Mucosa of rectum (tissue), 2 donors: ENCODE results near the gene ZBTB21.
"Not testable (repeated sequence)": the region's sequence is repeated elsewhere in the genome, so short reads cannot be mapped to it uniquely, and the experiment has no call there.

Experiments
- H3K27ac ChIP-seq, 2 donors: one replicate each; pipeline ENCODE4 v1.7.0; 2013; ENCODE audit warnings: inconsistent platforms in 2 of 2, low read depth in 2 of 2, low read length in 2 of 2
- H3K27me3 ChIP-seq, 2 donors: one replicate each; pipeline ENCODE4 v1.7.0; 2013; ENCODE audit warnings: low read length in 2 of 2; ENCODE audit not compliant: control insufficient read depth in 2 of 2, insufficient read depth in 2 of 2
- H3K36me3 ChIP-seq, 2 donors: one replicate each; pipeline ENCODE4 v1.7.0; 2013; ENCODE audit warnings: low read length in 2 of 2; ENCODE audit not compliant: control insufficient read depth in 2 of 2, insufficient read depth in 2 of 2
- H3K4me1 ChIP-seq, 2 donors: one replicate each; pipeline ENCODE4 v1.7.0; 2013; ENCODE audit warnings: low read length in 2 of 2, mild to moderate bottlenecking in 1 of 2; ENCODE audit not compliant: control insufficient read depth in 2 of 2, insufficient read depth in 2 of 2
- H3K4me3 ChIP-seq, 2 donors: one replicate each; pipeline ENCODE4 v1.7.0; 2013; ENCODE audit warnings: low read length in 2 of 2
- H3K9ac ChIP-seq, 2 donors: one replicate each; pipeline ENCODE4 v1.7.0; 2013; ENCODE audit warnings: low read length in 2 of 2, low read depth in 1 of 2, mild to moderate bottlenecking in 1 of 2
- H3K9me3 ChIP-seq, 2 donors: one replicate each; pipeline ENCODE4 v1.7.0; 2013; ENCODE audit warnings: low read length in 2 of 2; ENCODE audit not compliant: control insufficient read depth in 2 of 2
- donor health status: healthy.
- donor health status: Normal muscosa, but diverticular disease.

ZBTB21 gene

GRCh38 chr21:41955516-41955915 is 54.6 kb downstream of the ZBTB21 start:
- H3K9ac ChIP-seq: no peak overlapping the region
- no peak overlapping the region for H3K4me3 ChIP-seq

GRCh38 chr21:41954654-41955499 is 55.3 kb downstream of the ZBTB21 start:
- Histone ChIP-seq H3K9ac (no peak overlapping the region), H3K27ac (peak overlapping the region in 1 of 2 donors; percentile 1), H3K4me3 (peak overlapping the region in 1 of 2 donors; percentile 27), H3K4me1 (peaks cover 11 to 12% of the 10 kb centered on the region in 2 donors), H3K27me3 (peaks cover 0 to 2% of the 10 kb centered on the region in 2 donors), H3K9me3 (no peaks in the 10 kb centered on the region), H3K36me3 (no peaks in the 10 kb centered on the region)

More at GRCh38 chr21:41955516-41955915, 54.6 kb downstream of the ZBTB21 start:
- H3K36me3 ChIP-seq: no peaks in the 10 kb centered on the region
- no peaks in the 10 kb centered on the region for H3K9me3 ChIP-seq
- peaks cover 11 to 12% of the 10 kb centered on the region in 2 donors for H3K4me1 ChIP-seq
- H3K27ac ChIP-seq: no peak overlapping the region
- H3K27me3 ChIP-seq: peaks cover 0 to 2% of the 10 kb centered on the region in 2 donors

DNA sequence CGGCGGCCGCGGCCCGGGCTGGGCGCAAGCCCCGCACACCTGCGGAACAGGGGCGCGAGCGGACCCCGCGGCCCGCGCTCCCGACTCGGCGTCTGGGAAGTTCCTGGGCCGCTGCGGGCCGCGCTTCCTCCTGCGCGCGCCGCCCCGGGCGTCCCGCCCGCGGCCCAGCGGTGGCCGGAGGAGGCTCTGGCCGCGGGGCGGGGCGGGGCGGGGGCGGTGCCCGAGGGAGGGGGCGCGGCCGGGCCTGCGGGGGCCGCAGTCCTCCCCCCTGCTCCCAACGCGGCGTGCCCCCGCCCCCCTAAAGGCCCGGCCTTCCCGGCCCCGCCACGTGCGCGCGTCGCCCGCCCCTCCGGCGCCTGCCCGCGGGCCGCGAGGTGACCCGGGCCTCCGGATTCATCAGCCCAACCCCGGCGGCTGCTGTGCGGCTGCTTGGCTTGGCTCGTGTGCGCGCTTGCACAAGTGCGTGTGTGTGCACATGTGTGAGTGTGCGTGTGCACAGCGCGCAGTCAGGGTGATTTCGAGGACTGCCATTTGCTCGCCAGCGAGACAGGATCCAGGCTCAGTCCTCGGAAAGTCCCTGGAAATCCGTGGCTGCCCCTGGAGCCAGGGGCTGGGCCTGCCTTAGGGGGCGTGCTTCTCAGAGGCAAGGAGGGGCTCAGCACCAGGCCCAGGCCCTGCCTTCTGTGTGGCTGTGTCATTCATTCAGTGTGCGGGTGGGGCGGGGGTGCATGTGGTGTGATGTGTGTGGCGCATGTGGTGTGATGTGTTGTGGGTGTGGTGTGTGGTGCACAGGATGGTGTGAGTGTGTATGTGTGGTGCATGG is 56.1 kb downstream of the ZBTB21 start, which contains the start of gene C2CD2:
TSS of gene C2CD2 (minus strand) at position 188 of the 823 bp plus-strand sequence. CDS start 370 bp downstream, outside the sequence.
- Histone ChIP-seq H3K9me3 (no peaks in the 10 kb centered on the region), H3K36me3 (no peaks in the 10 kb centered on the region), H3K27me3 (peaks cover 0 to 2% of the 10 kb centered on the region in 2 donors), H3K27ac (peak within 1 kb of the TSS in 1 of 2 donors; percentile 23), H3K9ac (peak within 1 kb of the TSS; percentile 32 to 59), H3K4me3 (peak within 1 kb of the TSS; percentile 67 to 70), H3K4me1 (peaks cover 11 to 12% of the 10 kb centered on the region in 2 donors)

- peak overlapping the region in 1 of 2 donors; percentile 23 for H3K27ac ChIP-seq
- H3K9ac ChIP-seq: peak overlapping the region; percentile 32 to 59
- H3K36me3 ChIP-seq: no peaks in the 10 kb centered on the region
- H3K4me1 ChIP-seq: peaks cover 11 to 12% of the 10 kb centered on the region in 2 donors
- peak overlapping the region; percentile 67 to 70 for H3K4me3 ChIP-seq
- H3K27me3 ChIP-seq: peaks cover 0 to 2% of the 10 kb centered on the region in 2 donors
- H3K9me3 ChIP-seq: no peaks in the 10 kb centered on the region
These were observed 56.8 kb downstream of the ZBTB21 start for GRCh38 chr21:41953249-41953830.

GRCh38 chr21:41952568-41953248 is 57.5 kb downstream of the ZBTB21 start:
- Histone ChIP-seq H3K27ac (no peak overlapping the region), H3K4me3 (peak overlapping the region; percentile 67 to 70), H3K9me3 (no peaks in the 10 kb centered on the region), H3K27me3 (peaks cover 0 to 2% of the 10 kb centered on the region in 2 donors), H3K4me1 (peaks cover 9 to 11% of the 10 kb centered on the region in 2 donors), H3K9ac (peak overlapping the region; percentile 32 to 59), H3K36me3 (no peaks in the 10 kb centered on the region)

- H3K27me3 ChIP-seq: peaks cover 0 to 2% of the 10 kb centered on the region in 2 donors
- H3K9me3 ChIP-seq: no peaks in the 10 kb centered on the region
- H3K36me3 ChIP-seq: no peaks in the 10 kb centered on the region
- peaks cover 9% of the 10 kb centered on the region in 2 donors for H3K4me1 ChIP-seq
- H3K9ac ChIP-seq: no peak overlapping the region
- no peak overlapping the region for H3K27ac ChIP-seq
- peak overlapping the region in 1 of 2 donors; percentile 70 for H3K4me3 ChIP-seq
These were observed 58.1 kb downstream of the ZBTB21 start for GRCh38 chr21:41951876-41952567.

DNA sequence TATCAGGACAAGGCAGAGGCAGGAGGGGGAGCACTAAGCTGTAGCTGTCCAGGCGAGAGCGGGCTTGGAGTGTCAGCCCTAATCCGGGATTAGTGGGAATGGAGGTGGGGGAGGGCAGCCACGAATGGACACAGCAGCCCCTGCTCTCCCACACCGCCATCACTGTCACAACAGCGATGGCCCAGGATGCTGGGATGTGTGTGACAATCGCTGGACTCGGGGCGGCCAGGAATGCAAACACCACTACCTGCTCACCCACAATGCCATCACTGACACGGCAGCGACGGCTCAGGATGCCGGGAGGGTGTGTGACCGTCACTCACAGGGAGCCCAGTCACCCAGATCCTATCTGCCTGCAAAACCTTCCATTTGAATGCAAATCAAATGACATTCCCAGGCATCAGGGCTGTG is 59.2 kb downstream of the ZBTB21 start:
- Histone ChIP-seq H3K9ac (no peak overlapping the region), H3K27ac (no peak overlapping the region), H3K27me3 (peaks cover 0 to 2% of the 10 kb centered on the region in 2 donors), H3K4me3 (no peak overlapping the region), H3K9me3 (no peaks in the 10 kb centered on the region), H3K4me1 (peaks cover 6 to 9% of the 10 kb centered on the region in 2 donors), H3K36me3 (no peaks in the 10 kb centered on the region)

DNA sequence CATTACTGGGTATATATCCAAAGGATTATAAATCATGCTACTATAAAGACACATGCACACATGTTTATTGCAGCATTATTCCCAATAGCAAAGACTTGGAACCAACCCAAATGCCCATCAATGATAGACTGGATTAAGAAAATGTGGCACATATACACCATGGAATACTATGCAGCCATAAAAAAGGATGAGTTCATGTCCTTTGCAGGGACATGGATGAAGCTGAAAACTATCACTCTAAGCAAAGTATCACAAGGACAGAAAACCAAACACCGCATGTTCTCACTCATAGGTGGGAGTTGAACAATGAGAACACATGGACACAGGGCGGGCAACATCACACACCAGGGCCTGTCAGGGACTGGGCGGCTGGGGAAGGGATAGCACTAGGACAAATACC is 60.5 kb downstream of the ZBTB21 start:
- not testable (repeated sequence) for H3K9me3 ChIP-seq, H3K4me1 ChIP-seq, H3K9ac ChIP-seq, H3K27me3 ChIP-seq, H3K4me3 ChIP-seq, H3K27ac ChIP-seq, H3K36me3 ChIP-seq

DNA sequence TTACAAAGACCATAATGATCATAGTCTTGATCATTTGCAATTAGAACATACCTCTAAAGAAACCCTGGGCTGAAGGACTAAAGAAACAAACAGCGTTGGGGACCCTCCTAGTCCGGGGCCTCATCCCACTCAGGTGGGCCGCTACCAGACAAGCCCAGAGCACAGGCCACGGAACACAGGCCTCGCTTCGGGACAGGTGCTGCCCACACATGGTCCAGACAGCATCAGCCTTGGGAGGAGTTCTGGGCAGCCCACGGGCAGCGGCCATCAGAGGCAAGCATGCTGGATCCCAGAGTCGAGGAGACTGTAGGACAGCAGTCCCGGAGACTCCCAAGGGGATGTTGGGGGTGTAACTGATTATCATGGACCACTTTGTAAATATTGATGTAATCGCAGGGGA is 61.3 kb downstream of the ZBTB21 start:
- peaks cover 2 to 9% of the 10 kb centered on the region in 2 donors for H3K4me1 ChIP-seq
- H3K4me3 ChIP-seq: no peak overlapping the region
- H3K9ac ChIP-seq: no peak overlapping the region
- H3K9me3 ChIP-seq: no peaks in the 10 kb centered on the region
- no peak overlapping the region for H3K27ac ChIP-seq
- H3K36me3 ChIP-seq: no peaks in the 10 kb centered on the region
- no peaks in the 10 kb centered on the region for H3K27me3 ChIP-seq
